Fibroblast of villous mesenchyme (primary cell): ENCODE results near the gene SCEL. TPM values are rescaled to one million over a fixed set of nuclear protein-coding genes. Genes with fewer than 3 reads are reported as not detected.

Source experiments
- DNase-seq: peaks from one replicate; pipeline ENCODE4 v3.0.0-alpha.2; 2010; ENCODE audit warnings: low read depth
- H3K4me3 ChIP-seq: 2 replicates; pipeline ENCODE4 v1.5.1; 2011; ENCODE audit warnings: low read depth, mild to moderate bottlenecking, low read length
- total RNA-seq: library from RNA; depleted of rRNA; stranded (reverse); fragments of >200 nt; gene quantifications from 2 replicates; pipeline ENCODE4 v1.2.3, GENCODE V29; 2012
- TF ChIP-seq, protein P1 (sequence below): IDR thresholded peaks from 2 replicates; pipeline ENCODE4 v1.5.1; 2012; ENCODE audit warnings: low read depth, mild to moderate bottlenecking, low read length; ENCODE audit not compliant: insufficient read depth

The SCEL gene
- total RNA-seq, 1 donor = not detected

DNA sequence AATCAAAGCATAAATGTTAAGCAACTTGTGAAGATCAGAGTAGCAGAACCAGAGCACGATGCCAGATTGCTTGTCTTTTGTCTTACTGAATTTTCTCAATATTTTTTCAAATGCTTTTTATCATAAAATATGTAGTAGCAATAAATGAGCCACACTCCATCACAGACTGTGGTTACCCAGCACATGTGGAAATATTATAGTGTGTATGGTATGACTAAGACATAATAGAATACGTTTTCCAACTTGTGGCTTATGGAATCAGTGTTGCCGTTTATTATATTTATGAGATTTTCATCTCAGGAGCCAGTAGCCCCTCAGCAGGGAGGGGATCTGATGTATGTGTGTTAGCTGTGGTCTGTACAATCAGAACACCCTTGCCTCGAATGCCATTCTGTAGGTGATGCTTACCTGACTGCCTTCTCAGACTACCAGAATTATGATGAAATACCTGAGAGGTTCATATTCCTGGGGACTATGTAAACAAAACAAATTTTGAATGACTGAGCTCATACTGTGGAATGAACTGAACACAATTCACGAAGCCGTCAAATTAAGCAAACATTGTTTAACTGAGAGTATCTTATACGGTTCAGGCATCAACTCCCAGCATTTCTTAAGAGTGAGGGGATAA lies 1.9 kb downstream of the SCEL start:
- TF ChIP-seq, protein P1, sequence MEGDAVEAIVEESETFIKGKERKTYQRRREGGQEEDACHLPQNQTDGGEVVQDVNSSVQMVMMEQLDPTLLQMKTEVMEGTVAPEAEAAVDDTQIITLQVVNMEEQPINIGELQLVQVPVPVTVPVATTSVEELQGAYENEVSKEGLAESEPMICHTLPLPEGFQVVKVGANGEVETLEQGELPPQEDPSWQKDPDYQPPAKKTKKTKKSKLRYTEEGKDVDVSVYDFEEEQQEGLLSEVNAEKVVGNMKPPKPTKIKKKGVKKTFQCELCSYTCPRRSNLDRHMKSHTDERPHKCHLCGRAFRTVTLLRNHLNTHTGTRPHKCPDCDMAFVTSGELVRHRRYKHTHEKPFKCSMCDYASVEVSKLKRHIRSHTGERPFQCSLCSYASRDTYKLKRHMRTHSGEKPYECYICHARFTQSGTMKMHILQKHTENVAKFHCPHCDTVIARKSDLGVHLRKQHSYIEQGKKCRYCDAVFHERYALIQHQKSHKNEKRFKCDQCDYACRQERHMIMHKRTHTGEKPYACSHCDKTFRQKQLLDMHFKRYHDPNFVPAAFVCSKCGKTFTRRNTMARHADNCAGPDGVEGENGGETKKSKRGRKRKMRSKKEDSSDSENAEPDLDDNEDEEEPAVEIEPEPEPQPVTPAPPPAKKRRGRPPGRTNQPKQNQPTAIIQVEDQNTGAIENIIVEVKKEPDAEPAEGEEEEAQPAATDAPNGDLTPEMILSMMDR = no peak
- no peak for DNase-seq

GRCh38 chr13:77543711-77544110 lies 8.2 kb downstream of the SCEL start:
- no peak for DNase-seq
- no peak overlapping the region for H3K4me3 ChIP-seq
- TF ChIP-seq, protein P1 = no peak

More for the DNA sequence above, 1.9 kb downstream of the SCEL start:
- no peak overlapping the region for H3K4me3 ChIP-seq

DNA sequence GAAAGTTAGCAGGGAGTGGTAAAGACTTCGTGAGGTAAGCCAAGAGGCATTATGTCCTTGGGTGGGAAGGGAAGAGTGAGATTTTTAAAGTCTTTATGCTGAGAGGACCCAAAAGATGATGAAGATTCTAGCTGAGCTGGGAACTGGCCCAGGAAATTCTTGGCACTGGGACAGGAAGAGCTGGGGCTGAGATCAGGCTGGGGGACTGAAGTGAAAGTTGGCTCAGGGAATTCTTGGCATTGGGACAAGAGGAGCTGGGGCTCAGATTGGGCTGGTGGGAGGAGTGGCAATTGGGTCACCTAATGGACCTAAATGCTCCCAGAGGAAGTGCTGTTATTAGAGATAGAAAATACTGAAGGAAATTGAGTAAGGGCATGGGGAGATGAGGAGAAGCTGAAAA lies 8.8 kb downstream of the SCEL start:
- TF ChIP-seq, protein P1 = no peak

DNA sequence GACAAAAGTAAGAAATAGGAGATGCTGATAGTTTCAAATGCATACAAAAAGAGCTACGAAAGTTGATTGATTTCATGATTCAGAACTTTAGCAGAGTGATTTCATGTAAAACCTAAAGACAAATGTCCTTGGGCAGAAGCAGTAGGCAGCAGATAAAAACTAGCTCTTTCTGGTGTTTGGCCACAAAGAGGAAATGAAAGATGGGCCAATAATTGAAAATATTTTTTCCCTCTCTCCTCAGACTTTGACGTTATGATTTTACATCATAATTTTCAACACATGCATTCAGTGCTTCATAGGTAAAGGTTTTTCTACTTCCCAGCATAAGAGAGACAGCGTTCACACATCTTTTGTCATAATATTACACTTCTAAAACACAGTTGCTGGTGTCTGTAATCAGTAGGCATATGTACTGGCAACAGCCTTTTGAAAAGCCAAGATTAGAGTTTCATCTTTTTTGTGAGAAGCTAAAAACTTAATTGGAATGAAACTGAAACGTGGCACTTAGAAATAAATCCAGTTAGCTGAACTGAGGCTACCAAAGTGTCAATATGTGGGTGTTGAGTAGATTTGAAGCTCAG lies 9.3 kb downstream of the SCEL start:
- no peak overlapping the region for H3K4me3 ChIP-seq
- no peak for DNase-seq
- TF ChIP-seq, protein P1 = no peak

More for the DNA sequence above, 8.8 kb downstream of the SCEL start:
- no peak overlapping the region for H3K4me3 ChIP-seq
- DNase-seq = no peak

DNA sequence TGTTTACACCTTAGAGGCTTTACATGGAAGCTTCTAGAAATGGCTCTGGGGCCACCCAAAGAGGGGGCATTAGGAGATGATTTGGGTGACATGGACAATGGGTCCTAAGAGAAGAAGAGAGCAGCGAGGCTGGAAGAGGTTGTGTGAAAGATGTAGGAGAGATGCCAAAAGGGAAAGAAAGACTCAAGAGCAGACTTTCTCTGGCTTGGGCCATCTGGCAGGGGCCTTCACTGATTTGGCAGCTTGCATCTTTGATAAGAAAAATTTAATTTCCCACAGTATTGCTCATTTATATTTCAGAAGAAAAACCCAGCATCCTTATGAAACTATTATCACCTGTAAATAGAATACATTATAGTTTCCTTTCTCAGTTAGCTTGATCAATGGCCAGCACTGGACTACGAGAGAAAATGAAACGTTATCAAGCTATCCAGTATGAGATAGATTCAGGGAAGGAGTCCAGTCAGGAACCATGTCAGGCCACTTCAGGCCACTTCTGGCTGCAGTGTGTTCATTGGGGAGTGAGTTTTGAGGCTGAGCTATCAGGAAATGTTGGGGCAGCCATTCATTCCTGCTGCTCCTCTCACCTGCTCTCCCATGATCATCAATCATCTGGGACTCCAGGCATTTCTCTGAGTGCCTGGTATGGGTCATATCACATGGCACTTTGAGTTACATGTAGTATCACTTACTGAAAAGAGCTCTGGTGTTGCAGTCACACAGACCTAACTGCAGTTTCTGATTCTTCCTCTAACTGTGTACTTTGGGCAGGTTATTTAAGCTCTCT lies 10.3 kb downstream of the SCEL start:
- DNase-seq = no peak
- no peak overlapping the region for H3K4me3 ChIP-seq
- TF ChIP-seq, protein P1 = no peak

DNA sequence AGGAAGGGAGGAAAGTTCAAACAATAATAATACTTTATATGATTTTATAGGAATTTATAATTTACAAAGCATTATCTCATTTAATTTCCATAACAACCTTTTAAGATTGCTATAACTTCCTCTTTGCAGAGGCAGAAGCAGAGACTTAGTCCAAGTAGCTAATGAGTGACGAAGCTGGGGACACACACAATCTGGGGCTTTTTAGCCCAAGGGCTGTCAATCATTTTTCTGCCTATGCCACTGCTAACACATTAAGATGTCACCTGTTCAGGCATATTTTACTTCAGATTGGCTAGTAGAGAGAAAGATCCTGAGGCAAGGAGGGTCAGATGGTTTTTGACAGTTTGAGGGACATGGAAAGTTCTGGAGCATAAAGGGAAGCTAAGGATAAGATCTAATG lies 12.6 kb downstream of the SCEL start:
- H3K4me3 ChIP-seq = no peak overlapping the region
- TF ChIP-seq, protein P1 = no peak
- no peak for DNase-seq
